Measurements from ENCODE around the gene PGP. TPM values are rescaled to one million over a fixed set of nuclear protein-coding genes. Genes with fewer than 3 reads are reported as not detected.

PGP gene
- total RNA-seq, 2 experiments from 2014 or later = 8.1 to 8.5 TPM

GRCh38 chr16:2167068-2167638 is 47.5 kb downstream of the PGP start:
- Mint-ChIP-seq H3K4me1 (ENCODE audit: low read depth) (no peaks in the 10 kb centered on the region), H3K27ac (no peak overlapping the region), H3K4me3 (no peak overlapping the region), H3K9me3 (no peaks in the 10 kb centered on the region), H3K27me3 (no peaks in the 10 kb centered on the region), H3K36me3 (ENCODE audit: low read depth) (peaks cover 4% of the 10 kb centered on the region)
- H3K4me3 ChIP-seq (ENCODE audit: low read length) = no peak overlapping the region
- TF ChIP-seq CTCF (IDR thresholded peaks at IDR 0.05) = no peak
- intact Hi-C loops (cut with DNase I, micrococcal nuclease) = no loop called here
- peaks cover 16% of the 10 kb centered on the region for H3K4me1 ChIP-seq (ENCODE audit: insufficient read depth, low read length)
- ATAC-seq (ENCODE audit: poor library complexity) = no peak
- peaks cover 0 to 11% of the 10 kb centered on the region in 2 experiments for H3K9me3 ChIP-seq (ENCODE audit: control insufficient read depth in 1 of 2, insufficient read depth in 1 of 2, low read length in 2 of 2)
- POLR2A ChIA-PET = interaction anchor here (2.4 kb wide), 1 partner anchor 12 kb away, joined by 9 read pairs; the partner anchor contains the start of gene TRAF7
- CTCF ChIA-PET = no interaction called here
- H3K27me3 ChIP-seq (ENCODE audit: control insufficient read depth in 1 of 2, insufficient read depth in 2 of 2, low read length in 2 of 2) = no peaks in the 10 kb centered on the region
- H3K27ac ChIP-seq (ENCODE audit: low read depth in 1 of 2, low read length in 2 of 2) = no peak overlapping the region
- peaks cover 42% of the 10 kb centered on the region for H3K36me3 ChIP-seq (ENCODE audit: insufficient read depth, low read length)
- DNase-seq = no peak

- CTCF ChIA-PET = no interaction called here
- intact Hi-C loops (cut with DNase I, micrococcal nuclease) = no loop called here
- no peaks in the 10 kb centered on the region for H3K4me1 Mint-ChIP-seq (ENCODE audit: low read depth)
- POLR2A ChIA-PET = no interaction called here
- no peak for ATAC-seq (ENCODE audit: poor library complexity)
- H3K36me3 Mint-ChIP-seq (ENCODE audit: low read depth) = peaks cover 4% of the 10 kb centered on the region
- no peaks in the 10 kb centered on the region for H3K9me3 Mint-ChIP-seq
- Histone ChIP-seq H3K4me3 (ENCODE audit: low read length) (no peak overlapping the region), H3K4me1 (ENCODE audit: insufficient read depth, low read length) (peaks cover 16% of the 10 kb centered on the region), H3K9me3 (ENCODE audit: control insufficient read depth in 1 of 2, insufficient read depth in 1 of 2, low read length in 2 of 2) (peaks cover 0 to 11% of the 10 kb centered on the region in 2 experiments), H3K36me3 (ENCODE audit: insufficient read depth, low read length) (peaks cover 35% of the 10 kb centered on the region), H3K27me3 (ENCODE audit: control insufficient read depth in 1 of 2, insufficient read depth in 2 of 2, low read length in 2 of 2) (no peaks in the 10 kb centered on the region), H3K27ac (ENCODE audit: low read depth in 1 of 2, low read length in 2 of 2) (no peak overlapping the region)
- H3K4me3 Mint-ChIP-seq = no peak overlapping the region
- H3K27ac Mint-ChIP-seq = no peak overlapping the region
- no peak for TF ChIP-seq CTCF (IDR thresholded peaks at IDR 0.05)
- no peak for DNase-seq
- no peaks in the 10 kb centered on the region for H3K27me3 Mint-ChIP-seq
Observed at GRCh38 chr16:2166263-2167067, 48.2 kb downstream of the PGP start.

GRCh38 chr16:2165861-2166260 is 48.8 kb downstream of the PGP start:
- H3K27me3 ChIP-seq (ENCODE audit: control insufficient read depth in 1 of 2, insufficient read depth in 2 of 2, low read length in 2 of 2) = no peaks in the 10 kb centered on the region
- intact Hi-C loops (cut with DNase I, micrococcal nuclease) = no loop called here
- no peak for TF ChIP-seq CTCF (IDR thresholded peaks at IDR 0.05)

More at GRCh38 chr16:2165861-2166260, 48.8 kb downstream of the PGP start:
- H3K4me1 ChIP-seq (ENCODE audit: insufficient read depth, low read length) = peaks cover 16% of the 10 kb centered on the region
- peaks cover 0 to 11% of the 10 kb centered on the region in 2 experiments for H3K9me3 ChIP-seq (ENCODE audit: control insufficient read depth in 1 of 2, insufficient read depth in 1 of 2, low read length in 2 of 2)
- DNase-seq (no peak), ATAC-seq (ENCODE audit: poor library complexity) (no peak)
- Mint-ChIP-seq H3K4me1 (ENCODE audit: low read depth) (no peaks in the 10 kb centered on the region), H3K27me3 (no peaks in the 10 kb centered on the region), H3K27ac (no peak overlapping the region), H3K4me3 (no peak overlapping the region), H3K9me3 (no peaks in the 10 kb centered on the region), H3K36me3 (ENCODE audit: low read depth) (peaks cover 4% of the 10 kb centered on the region)
- H3K4me3 ChIP-seq (ENCODE audit: low read length) = no peak overlapping the region
- no peak overlapping the region for H3K27ac ChIP-seq (ENCODE audit: low read depth in 1 of 2, low read length in 2 of 2)
- CTCF ChIA-PET = no interaction called here
- H3K36me3 ChIP-seq (ENCODE audit: insufficient read depth, low read length) = peaks cover 34% of the 10 kb centered on the region
- POLR2A ChIA-PET = no interaction called here
